Omental fat pad (tissue), 4 donors: ENCODE results near the gene GNB2. TPM values are rescaled to one million over a fixed set of nuclear protein-coding genes. Genes with fewer than 3 reads are reported as not detected.
"Not testable (repeated sequence)": the region's sequence is repeated elsewhere in the genome, so short reads cannot be mapped to it uniquely, and the experiment has no call there.

Source experiments
- ATAC-seq: fragments of 150-250 bp; one replicate; pipeline ENCODE4 v1.9.1; 2016; ENCODE audit warnings: mild to moderate bottlenecking, moderate library complexity; ENCODE audit not compliant: low FRiP score
- DNase-seq: peaks from one replicate; pipeline ENCODE4 v3.0.0-alpha.2; 2019; ENCODE audit warnings: low spot score
- CTCF ChIP-seq, 3 donors: fragments of 450-650 bp; IDR thresholded peaks; one replicate each; pipeline ENCODE4 v1.5.1; 2016 to 2017; ENCODE audit warnings: antibody characterized with exemption in 3 of 3, mild to moderate bottlenecking in 3 of 3, moderate library complexity in 2 of 3
- total RNA-seq, 4 donors: library from RNA; depleted of rRNA; stranded (reverse); fragments of >200 nt; gene quantifications; one replicate each; pipeline ENCODE4 v1.1.0, GENCODE V29; 2016

GNB2 gene
- total RNA-seq, 4 donors from 2014 or later, result 145 to 245 (median 203) TPM

- ATAC-seq, result no peak
- no peak for DNase-seq
- no peak for TF ChIP-seq CTCF (IDR thresholded peaks at IDR 0.05)
These were observed 46.7 kb downstream of the GNB2 start, which contains the start of gene EPO for GRCh38 chr7:100720279-100720670. TSS of gene EPO (plus strand) at chr7:100720468. CDS start at chr7:100720981, 513 bp downstream.

- ATAC-seq (no peak), DNase-seq (no peak)
- no peak for TF ChIP-seq CTCF (IDR thresholded peaks at IDR 0.05)
These were observed 47.3 kb downstream of the GNB2 start for GRCh38 chr7:100720671-100721504.

GRCh38 chr7:100721505-100721812 is 47.9 kb downstream of the GNB2 start:
- no peak for TF ChIP-seq CTCF (IDR thresholded peaks at IDR 0.05)
- DNase-seq, result no peak
- ATAC-seq, result no peak

- no peak for DNase-seq
- ATAC-seq, result no peak
- TF ChIP-seq CTCF (IDR thresholded peaks at IDR 0.05), result no peak
These were observed 49.1 kb downstream of the GNB2 start for GRCh38 chr7:100722480-100723212.

- TF ChIP-seq CTCF (IDR thresholded peaks at IDR 0.05), result no peak
- ATAC-seq (no peak), DNase-seq (no peak)
These were observed 50.3 kb downstream of the GNB2 start for GRCh38 chr7:100723732-100724275.

- DNase-seq, ATAC-seq: not testable (repeated sequence)
These were observed 50.8 kb downstream of the GNB2 start for GRCh38 chr7:100724364-100724763.

- DNase-seq (no peak), ATAC-seq (no peak)
- no peak for TF ChIP-seq CTCF (IDR thresholded peaks at IDR 0.05)
These were observed 53.6 kb downstream of the GNB2 start for GRCh38 chr7:100726996-100727761.
